Sigmoid colon (tissue), 7 donors: Measurements from ENCODE around the gene RNF40. TPM values are rescaled to one million over a fixed set of nuclear protein-coding genes. Genes with fewer than 3 reads are reported as not detected.

Source experiments
- DNase-seq: peaks from one replicate; pipeline ENCODE4 v3.0.0-alpha.2; 2019
- H3K27ac ChIP-seq, 4 donors: fragments of 200-600 bp; sonication (generic); one replicate each; pipeline ENCODE4 v1.5.1; 2016 to 2019; ENCODE audit warnings: mild to moderate bottlenecking in 1 of 4
- H3K27me3 ChIP-seq, 3 donors: fragments of 200-600 bp; sonication (generic); one replicate each; pipeline ENCODE4 v1.5.1; 2019; ENCODE audit warnings: mild to moderate bottlenecking in 1 of 3
- H3K36me3 ChIP-seq, 4 donors: fragments of 200-600 bp; sonication (generic); one replicate each; pipeline ENCODE4 v1.5.1; 2016 to 2019
- H3K4me1 ChIP-seq, 4 donors: fragments of 200-600 bp; sonication (generic); one replicate each; pipeline ENCODE4 v1.5.1; 2017 to 2019
- H3K4me3 ChIP-seq, 4 donors: fragments of 200-600 bp; sonication (generic); one replicate each; pipeline ENCODE4 v1.5.1; 2017 to 2019; ENCODE audit warnings: mild to moderate bottlenecking in 2 of 4, moderate library complexity in 1 of 4
- H3K9me3 ChIP-seq, 4 donors: fragments of 200-600 bp in 3 of 4; sonication (generic) in 3 of 4; one replicate each; pipeline versions ENCODE4 v1.5.1 to v1.6.1; 2013 to 2019
- CTCF ChIP-seq, 4 experiments: fragments of 450-650 bp in 3 of 4; fragments of 200-600 bp in 1 of 4; IDR thresholded peaks; one replicate each; pipeline ENCODE4 v1.5.1; 2016 to 2019; ENCODE audit warnings: antibody characterized with exemption in 4 of 4, mild to moderate bottlenecking in 3 of 4, moderate library complexity in 2 of 4
- EP300 ChIP-seq, 4 donors: sonication (generic); formaldehyde crosslinking; IDR thresholded peaks; one replicate each; pipeline ENCODE4 v1.6.1; 2017; ENCODE audit warnings: antibody characterized with exemption in 4 of 4
- POLR2A ChIP-seq, 2 donors: fragments of 450-650 bp; IDR thresholded peaks; one replicate each; pipeline ENCODE4 v1.6.1; 2016; ENCODE audit warnings: antibody characterized with exemption in 2 of 2, mild to moderate bottlenecking in 2 of 2, moderate library complexity in 2 of 2
- POLR2AphosphoS5 ChIP-seq, 4 donors: sonication (generic); formaldehyde crosslinking; IDR thresholded peaks; one replicate each; pipeline ENCODE4 v1.6.1; 2017; ENCODE audit warnings: antibody characterized with exemption in 4 of 4
- WGBS, 2 donors: extraction: QIAGEN DNeasy Blood & Tissue Kit; methylation state at CpG; one replicate each; pipeline ENCODE4 v1.1.7; 2013; 5-methylcytosine and 5-hydroxymethylcytosine counted together
- intact Hi-C: fragments of 100-400 bp; cut with DNase I; formaldehyde crosslinking; loops from one replicate; pipeline ENCODE4 v1.15.1; 2023
- polyA plus RNA-seq, 3 donors: library from polyadenylated mRNA; stranded (reverse); fragments of 200-250 nt; gene quantifications; one replicate each; pipeline ENCODE4 v1.2.3, GENCODE V29; 2013
- total RNA-seq, 4 donors: library from RNA; depleted of rRNA; stranded (reverse); fragments of >200 nt; gene quantifications; one replicate each; pipeline ENCODE4 v1.1.0, GENCODE V29; 2016
- donor health status: healthy with polysubstance abuse.
- donor health status: Bipolar disorder and iron deficiency.
- donor health status: healthy.

Gene RNF40
- total and polyA plus RNA-seq, 7 donors = 34.8 to 79.3 (median 49.4) TPM

- intact Hi-C loops = no loop called here
- TF ChIP-seq POLR2AphosphoS5 (IDR thresholded peaks at IDR 0.05) (no peak), EP300 (IDR thresholded peaks at IDR 0.05) (no peak), CTCF (IDR thresholded peaks at IDR 0.05) (no peak), POLR2A (IDR thresholded peaks at IDR 0.05) (no peak)
- H3K9me3 ChIP-seq = no peaks in the 10 kb centered on the region
- H3K4me1 ChIP-seq = peaks cover 0 to 45% (median 36%) of the 10 kb centered on the region in 4 donors
- DNase-seq = peak; percentile 81
- H3K27me3 ChIP-seq = no peaks in the 10 kb centered on the region
- peaks cover 0 to 32% (median 7%) of the 10 kb centered on the region in 4 donors for H3K36me3 ChIP-seq
- H3K27ac ChIP-seq = peak overlapping the region; percentile 48 to 66 (median 58)
- no peak overlapping the region for H3K4me3 ChIP-seq
- WGBS, 2 donors = 97% methylated on average over 11 of the region's 11 CpGs
Observed at GRCh38 chr16:30743716-30744115, 18.4 kb upstream of the RNF40 start.

DNA sequence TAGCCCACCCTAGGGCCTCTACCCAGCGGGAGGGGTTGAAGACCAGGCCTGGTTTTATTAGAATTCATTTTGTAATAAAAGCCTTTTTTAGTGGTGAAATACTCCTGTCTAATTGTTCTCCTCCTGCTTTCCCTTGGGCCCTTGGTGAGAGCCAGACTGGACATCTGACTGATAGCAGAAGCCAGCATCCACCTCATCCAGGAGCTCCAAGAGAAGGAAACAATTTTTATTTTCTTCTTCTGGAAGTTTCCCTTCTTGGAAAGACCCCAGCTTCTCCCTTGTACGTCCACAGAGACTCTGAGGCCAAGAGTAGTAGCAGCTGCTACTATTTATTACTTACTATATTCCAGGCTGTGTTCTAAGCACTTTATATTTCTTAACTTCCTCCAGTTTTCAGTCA is 17.9 kb upstream of the RNF40 start:
- H3K36me3 ChIP-seq = peaks cover 0 to 28% (median 3%) of the 10 kb centered on the region in 4 donors
- H3K9me3 ChIP-seq = no peaks in the 10 kb centered on the region
- no peaks in the 10 kb centered on the region for H3K27me3 ChIP-seq
- DNase-seq = peak; percentile 87
- TF ChIP-seq CTCF (IDR thresholded peaks at IDR 0.05) (no peak), POLR2A (IDR thresholded peaks at IDR 0.05) (no peak), EP300 (IDR thresholded peaks at IDR 0.05) (no peak), POLR2AphosphoS5 (IDR thresholded peaks at IDR 0.05) (no peak)
- peaks cover 0 to 50% (median 37%) of the 10 kb centered on the region in 4 donors for H3K4me1 ChIP-seq
- H3K4me3 ChIP-seq = no peak overlapping the region
- peak overlapping the region; percentile 48 to 66 (median 58) for H3K27ac ChIP-seq
- WGBS, 2 donors = 86 to 87% methylated on average over 2 of the region's 2 CpGs
- intact Hi-C loops = no loop called here

DNA sequence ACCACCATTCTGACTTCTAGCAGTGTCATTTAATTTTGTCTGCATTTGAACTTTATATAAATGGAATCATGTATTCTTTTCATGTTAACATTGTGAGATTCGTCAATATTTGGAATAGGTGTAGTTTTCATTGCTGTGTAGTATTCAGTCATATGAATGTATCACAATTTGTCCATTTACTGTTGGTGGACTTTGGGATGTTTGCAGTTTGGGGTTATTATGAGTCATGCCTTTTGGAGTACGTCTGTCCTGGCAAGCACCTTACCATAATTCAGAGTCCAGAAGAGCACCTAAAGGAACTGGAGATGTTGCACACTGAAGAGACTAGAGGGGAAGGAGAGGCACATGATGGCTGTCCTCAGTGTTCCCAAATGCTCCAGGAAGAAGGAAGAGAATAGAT is 17.0 kb upstream of the RNF40 start:
- no peak overlapping the region for H3K4me3 ChIP-seq
- H3K27me3 ChIP-seq = no peaks in the 10 kb centered on the region
- H3K36me3 ChIP-seq = peaks cover 0 to 20% (median 0%) of the 10 kb centered on the region in 4 donors
- TF ChIP-seq POLR2A (IDR thresholded peaks at IDR 0.05) = no peak
- no peak for TF ChIP-seq CTCF (IDR thresholded peaks at IDR 0.05)
- TF ChIP-seq POLR2AphosphoS5 (IDR thresholded peaks at IDR 0.05) = no peak
- TF ChIP-seq EP300 (IDR thresholded peaks at IDR 0.05) = no peak
- H3K9me3 ChIP-seq = no peaks in the 10 kb centered on the region
- 11 to 66% methylated on average over 2 of the region's 2 CpGs for WGBS, 2 donors
- peak overlapping the region in 1 of 4 donors; percentile 66 for H3K27ac ChIP-seq
- peaks cover 0 to 50% (median 40%) of the 10 kb centered on the region in 4 donors for H3K4me1 ChIP-seq
- DNase-seq = no peak
- intact Hi-C loops = loop anchor here (5.0 kb wide), 1 partner anchor 48 kb away; the partner anchor contains the start of gene SRCAP

DNA sequence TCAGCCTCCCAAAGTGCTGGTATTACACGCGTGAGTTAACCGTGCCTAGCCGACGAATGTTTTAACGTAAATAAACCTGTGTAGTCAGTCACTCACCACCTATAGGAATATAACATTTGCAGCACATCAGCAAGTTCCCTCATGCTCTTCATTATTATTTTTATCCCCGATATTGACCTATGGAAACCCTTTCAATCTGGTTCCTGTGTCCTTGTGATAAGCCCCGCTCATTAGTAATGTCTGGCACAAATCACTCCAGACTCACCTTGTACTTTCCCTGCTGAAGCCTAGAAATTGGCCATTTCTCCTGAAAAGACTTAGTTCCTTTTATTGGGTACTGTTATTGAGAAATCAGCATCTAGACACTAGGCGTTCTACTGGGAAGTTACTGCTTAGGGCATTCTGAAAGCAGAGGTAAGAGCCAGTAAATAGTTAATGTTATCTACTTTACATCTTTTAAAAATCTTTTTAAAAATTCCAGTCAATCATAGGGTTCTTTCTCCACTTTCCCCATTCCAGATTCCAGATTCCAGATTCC is 15.4 kb upstream of the RNF40 start:
- Histone ChIP-seq H3K36me3 (peaks cover 0 to 29% (median 7%) of the 10 kb centered on the region in 4 donors), H3K27ac (peak overlapping the region; percentile 78 to 92 (median 83)), H3K4me1 (peaks cover 0 to 34% (median 24%) of the 10 kb centered on the region in 4 donors), H3K27me3 (no peaks in the 10 kb centered on the region), H3K9me3 (no peaks in the 10 kb centered on the region), H3K4me3 (no peak overlapping the region)
- intact Hi-C loops = loop anchor here (5.0 kb wide), 1 partner anchor 49 kb away; the partner anchor contains the start of gene SRCAP
- DNase-seq = no peak
- WGBS, 2 donors = 87 to 91% methylated on average over 9 of the region's 9 CpGs
- TF ChIP-seq EP300 (IDR thresholded peaks at IDR 0.05) = no peak
- no peak for TF ChIP-seq POLR2AphosphoS5 (IDR thresholded peaks at IDR 0.05)
- TF ChIP-seq POLR2A (IDR thresholded peaks at IDR 0.05) = no peak
- TF ChIP-seq CTCF (IDR thresholded peaks at IDR 0.05) = no peak
